Caco-2 (cell line): ENCODE measurements around the gene PHC3. TPM values are rescaled to one million over a fixed set of nuclear protein-coding genes. Genes with fewer than 3 reads are reported as not detected.
"Not testable (repeated sequence)": the region's sequence is repeated elsewhere in the genome, so short reads cannot be mapped to it uniquely, and the experiment has no call there.

Experiments
- BruUV-seq: library from RNA; stranded (reverse); fragments of 400-500 nt; replicated peaks from 2 replicates; lab custom pipeline; 2021; lab: Mats Ljungman, UMichigan
- CTCF ChIA-PET: fragments of 300-600 bp; sonication (Branson Sonifier 250); formaldehyde crosslinking; loops from one replicate; lab custom pipeline; 2022; ENCODE audit warnings: antibody characterized with exemption; lab: Charles Lee
- POLR2A ChIA-PET: fragments of 300-600 bp; sonication (Branson Sonifier 250); formaldehyde crosslinking; loops from one replicate; lab custom pipeline; 2022; ENCODE audit warnings: antibody characterized with exemption; lab: Charles Lee
- DNase-seq, 2 experiments: peaks; one replicate each; pipeline versions ENCODE4 v3.0.0 to v3.0.0-alpha.2; 2020 to 2022
- H3K27me3 ChIP-seq: replicated peaks from 2 replicates; pipeline ENCODE4 v1.6.0; 2011; ENCODE audit warnings: low read length; ENCODE audit not compliant: control insufficient read depth, insufficient read depth
- H3K36me3 ChIP-seq: 2 replicates; pipeline ENCODE4 v1.5.1; 2011; ENCODE audit warnings: low read length; ENCODE audit not compliant: control insufficient read depth, insufficient read depth
- H3K4me1 ChIP-seq: fragments of 250-450 bp; sonication (Bioruptor Pico); 2 replicates; pipeline ENCODE4 v1.5.1; 2020; ENCODE audit warnings: mild to moderate bottlenecking
- H3K4me3 ChIP-seq: 2 replicates; pipeline ENCODE4 v1.5.1; 2011; ENCODE audit warnings: low read depth, mild to moderate bottlenecking, control low read depth, low read length
- H3K9me3 ChIP-seq: fragments of 250-450 bp; sonication (Bioruptor Pico); 2 replicates; pipeline ENCODE4 v1.5.1; 2020; ENCODE audit warnings: mild to moderate bottlenecking, moderate library complexity
- H3K27ac Mint-ChIP-seq: one replicate; pipeline ENCODE4 v1.8.0; 2022; ENCODE audit warnings: mixed read lengths; ENCODE audit not compliant: unreplicated experiment
- H3K27me3 Mint-ChIP-seq: one replicate; pipeline ENCODE4 v1.8.0; 2022; ENCODE audit warnings: mixed read lengths; ENCODE audit not compliant: insufficient read depth, unreplicated experiment
- H3K36me3 Mint-ChIP-seq: one replicate; pipeline ENCODE4 v1.8.0; 2022; ENCODE audit warnings: mild to moderate bottlenecking, mixed read lengths; ENCODE audit not compliant: insufficient read depth, unreplicated experiment
- H3K4me1 Mint-ChIP-seq: one replicate; pipeline ENCODE4 v1.8.0; 2022; ENCODE audit warnings: low read depth, mixed read lengths; ENCODE audit not compliant: unreplicated experiment
- H3K4me3 Mint-ChIP-seq: one replicate; pipeline ENCODE4 v1.8.0; 2022; ENCODE audit warnings: mild to moderate bottlenecking, moderate library complexity, mixed read lengths; ENCODE audit not compliant: unreplicated experiment
- H3K9me3 Mint-ChIP-seq: one replicate; pipeline ENCODE4 v1.8.0; 2022; ENCODE audit warnings: mixed read lengths; ENCODE audit not compliant: unreplicated experiment
- intact Hi-C: fragments of 100-400 bp; cut with micrococcal nuclease; formaldehyde crosslinking; loops from one replicate; pipeline ENCODE4 v1.10.0; 2022; ENCODE audit not compliant: unreplicated experiment
- total RNA-seq: library from RNA; stranded (reverse); gene quantifications from 2 replicates; pipeline ENCODE4 v1.2.3, GENCODE V29; 2022
- TF ChIP-seq, protein P1 (sequence below), 2 experiments: fragments of 200-600 bp in 1 of 2; IDR thresholded peaks; 1 replicate in 1 of 2; 2 replicates in 1 of 2; pipeline versions ENCODE4 v1.5.1 to v1.8.0; 2011 to 2022; ENCODE audit warnings: antibody characterized with exemption in 1 of 2, control low read depth in 1 of 2, inconsistent platforms in 1 of 2, low read depth in 1 of 2, low read length in 1 of 2, mild to moderate bottlenecking in 1 of 2, moderate library complexity in 1 of 2; ENCODE audit not compliant: insufficient read depth in 1 of 2, severe bottlenecking in 1 of 2, unreplicated experiment in 1 of 2

PHC3 gene
- total RNA-seq, 1 experiment from 2014 or later, result 29.8 TPM

DNA sequence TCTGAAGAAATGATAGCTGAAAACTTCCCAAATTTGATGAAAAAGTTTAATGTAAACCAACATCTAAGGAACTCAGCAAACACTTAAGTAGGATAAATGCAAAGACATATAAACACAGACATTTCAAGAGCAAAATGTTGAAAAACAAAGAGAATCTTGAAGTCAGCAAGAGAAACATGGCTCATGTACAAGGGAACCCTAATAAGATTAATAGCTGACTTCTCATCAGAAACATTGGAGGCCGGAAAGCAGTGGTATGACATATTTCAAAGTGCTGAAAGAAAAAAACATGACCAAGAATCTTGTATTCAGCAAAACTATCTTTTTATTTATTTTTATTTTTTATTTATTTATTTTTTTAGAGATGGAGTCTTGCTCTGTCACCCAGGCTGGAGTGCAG lies 30.1 kb upstream of the PHC3 start:
- ChIA-PET POLR2A (no interaction called here), CTCF (no interaction called here)
- peaks cover 21% of the 10 kb centered on the region for H3K9me3 Mint-ChIP-seq

DNA sequence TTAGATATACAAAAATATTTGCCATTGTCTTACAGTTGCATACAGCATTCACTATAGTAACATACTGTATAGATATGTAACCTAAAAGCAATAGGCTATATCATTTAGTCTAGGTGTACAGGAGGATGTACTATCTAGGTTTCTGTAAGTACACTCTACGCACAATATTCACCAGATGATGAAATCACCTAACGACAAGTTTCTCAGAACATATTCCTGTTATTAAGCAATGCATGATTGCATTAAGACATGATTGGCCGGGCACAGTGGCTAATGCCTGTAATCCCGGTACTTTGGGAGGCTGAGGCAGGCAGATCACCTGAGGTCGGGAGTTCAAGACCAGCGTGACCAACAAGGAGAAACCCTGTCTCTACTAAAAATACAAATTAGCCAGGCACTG lies 26.2 kb upstream of the PHC3 start:
- peaks cover 12% of the 10 kb centered on the region for H3K9me3 Mint-ChIP-seq
- no peak overlapping the region for H3K27ac Mint-ChIP-seq

More for the DNA sequence above, 30.1 kb upstream of the PHC3 start:
- BruUV-seq, result no TSS peak
- no peaks in the 10 kb centered on the region for H3K27me3 Mint-ChIP-seq
- TF ChIP-seq, protein P1, sequence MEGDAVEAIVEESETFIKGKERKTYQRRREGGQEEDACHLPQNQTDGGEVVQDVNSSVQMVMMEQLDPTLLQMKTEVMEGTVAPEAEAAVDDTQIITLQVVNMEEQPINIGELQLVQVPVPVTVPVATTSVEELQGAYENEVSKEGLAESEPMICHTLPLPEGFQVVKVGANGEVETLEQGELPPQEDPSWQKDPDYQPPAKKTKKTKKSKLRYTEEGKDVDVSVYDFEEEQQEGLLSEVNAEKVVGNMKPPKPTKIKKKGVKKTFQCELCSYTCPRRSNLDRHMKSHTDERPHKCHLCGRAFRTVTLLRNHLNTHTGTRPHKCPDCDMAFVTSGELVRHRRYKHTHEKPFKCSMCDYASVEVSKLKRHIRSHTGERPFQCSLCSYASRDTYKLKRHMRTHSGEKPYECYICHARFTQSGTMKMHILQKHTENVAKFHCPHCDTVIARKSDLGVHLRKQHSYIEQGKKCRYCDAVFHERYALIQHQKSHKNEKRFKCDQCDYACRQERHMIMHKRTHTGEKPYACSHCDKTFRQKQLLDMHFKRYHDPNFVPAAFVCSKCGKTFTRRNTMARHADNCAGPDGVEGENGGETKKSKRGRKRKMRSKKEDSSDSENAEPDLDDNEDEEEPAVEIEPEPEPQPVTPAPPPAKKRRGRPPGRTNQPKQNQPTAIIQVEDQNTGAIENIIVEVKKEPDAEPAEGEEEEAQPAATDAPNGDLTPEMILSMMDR (IDR thresholded peaks at IDR 0.05; ENCODE audit: insufficient read depth in 1 of 2, low read depth in 1 of 2, low read length in 1 of 2, severe bottlenecking in 1 of 2, unreplicated experiment in 1 of 2), result no peak
- peaks cover under 1% of the 10 kb centered on the region for H3K4me1 Mint-ChIP-seq
- H3K27ac Mint-ChIP-seq, result no peak overlapping the region
- H3K36me3 Mint-ChIP-seq, result no peaks in the 10 kb centered on the region
- H3K36me3 ChIP-seq, result no peaks in the 10 kb centered on the region
- H3K4me1 ChIP-seq, result no peaks in the 10 kb centered on the region
- no peak overlapping the region for H3K4me3 Mint-ChIP-seq
- H3K9me3 ChIP-seq, result peaks cover 6% of the 10 kb centered on the region; the same call in 1 of the 2 replicates
- intact Hi-C loops, result no loop called here
- DNase-seq, result no peak
- no peaks in the 10 kb centered on the region for H3K27me3 ChIP-seq
- no peak overlapping the region for H3K4me3 ChIP-seq

DNA sequence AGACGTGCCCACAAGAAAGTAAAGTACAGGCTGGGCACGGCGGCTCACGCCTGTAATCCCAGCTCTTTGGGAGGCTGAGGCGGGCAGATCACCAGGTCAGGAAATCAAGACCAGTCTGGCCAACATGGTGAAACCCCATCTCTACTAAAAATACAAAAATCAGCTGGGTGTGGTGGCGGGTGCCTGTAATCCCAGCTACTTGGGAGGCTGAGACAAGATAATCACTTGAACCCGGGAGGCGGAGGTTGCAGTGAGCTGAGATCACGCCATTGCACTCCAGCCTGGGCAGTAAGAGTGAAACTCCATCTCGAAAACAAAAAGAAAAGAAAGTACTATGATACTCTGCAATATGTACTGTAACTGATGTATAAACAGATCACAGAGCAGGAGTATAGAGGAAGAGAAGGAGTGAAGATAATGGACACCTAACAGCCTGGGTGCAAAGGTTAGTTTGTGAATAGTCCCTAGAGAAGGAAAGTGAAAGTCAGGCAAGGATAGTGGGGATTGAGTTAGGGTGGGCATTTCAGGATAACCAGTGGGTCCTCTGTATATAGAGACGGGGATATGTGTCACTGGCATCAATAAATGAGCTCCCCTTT lies 24.7 kb upstream of the PHC3 start:
- H3K9me3 Mint-ChIP-seq, H3K36me3 ChIP-seq, H3K4me3 Mint-ChIP-seq, BruUV-seq, H3K4me1 ChIP-seq, H3K27ac Mint-ChIP-seq, H3K36me3 Mint-ChIP-seq, POLR2A ChIA-PET, H3K27me3 ChIP-seq, DNase-seq, H3K4me3 ChIP-seq, H3K27me3 Mint-ChIP-seq, H3K9me3 ChIP-seq, H3K4me1 Mint-ChIP-seq: not testable (repeated sequence)
- intact Hi-C loops, result loop anchor here (2.0 kb wide), 1 partner anchor 17 kb away; the partner anchor contains the start of gene PRKCI
- CTCF ChIA-PET, result interaction anchor here (0.7 kb wide), 1 partner anchor 108 kb away, joined by 5 read pairs; no protein-coding TSS in a partner anchor

More for the DNA sequence above, 26.2 kb upstream of the PHC3 start:
- TF ChIP-seq, protein P1 (IDR thresholded peaks at IDR 0.05; ENCODE audit: insufficient read depth in 1 of 2, low read depth in 1 of 2, low read length in 1 of 2, severe bottlenecking in 1 of 2, unreplicated experiment in 1 of 2), result no peak
- no peaks in the 10 kb centered on the region for H3K27me3 ChIP-seq
- H3K27me3 Mint-ChIP-seq, result no peaks in the 10 kb centered on the region
- H3K36me3 ChIP-seq, result no peaks in the 10 kb centered on the region
- intact Hi-C loops, result loop anchor here (2.0 kb wide), 1 partner anchor 15 kb away; the partner anchor contains the start of gene PRKCI
- no peak overlapping the region for H3K4me3 Mint-ChIP-seq
- 0 out of 2 replicates have a peak, but pooled peaks cover 8% of the 10 kb centered on the region for H3K4me1 ChIP-seq
- peaks cover 7% of the 10 kb centered on the region for H3K4me1 Mint-ChIP-seq
- CTCF ChIA-PET, result no interaction called here
- BruUV-seq, result no TSS peak
- DNase-seq, result no peak
- peaks cover 6% of the 10 kb centered on the region for H3K36me3 Mint-ChIP-seq
- H3K9me3 ChIP-seq, result peaks cover 6% of the 10 kb centered on the region; the same call in 1 of the 2 replicates
- H3K4me3 ChIP-seq, result no peak overlapping the region
- POLR2A ChIA-PET, result no interaction called here
